ENCODE results near the gene CDIP1.

- TF ChIP-seq CTCF (IDR thresholded peaks at IDR 0.05; ENCODE audit: low read length) (no peak), EZH2 (IDR thresholded peaks at IDR 0.05; ENCODE audit: borderline replicate concordance, low read length) (no peak)
Observed at GRCh38 chr16:4467916-4468315, 70.7 kb downstream of the CDIP1 start.

Measured in OCI-LY1 (cell line).